Epithelial cell of proximal tubule (primary cell): Measurements from ENCODE around the gene MLLT6. TPM values are rescaled to one million over a fixed set of nuclear protein-coding genes. Genes with fewer than 3 reads are reported as not detected.

Experiments used
- DNase-seq: peaks from one replicate; pipeline ENCODE4 v3.0.0-alpha.2; 2011; ENCODE audit warnings: low read depth
- H3K4me3 ChIP-seq: 2 replicates; pipeline ENCODE4 v1.5.1; 2011; ENCODE audit warnings: low read depth, mild to moderate bottlenecking, low read length
- CTCF ChIP-seq: conservative IDR thresholded peaks from 2 replicates; pipeline ENCODE4 v1.5.1; 2012; ENCODE audit warnings: low read depth, mild to moderate bottlenecking, low read length
- total RNA-seq: library from RNA; depleted of rRNA; stranded (reverse); fragments of >200 nt; gene quantifications from 2 replicates; pipeline ENCODE4 v1.2.3, GENCODE V29; 2015

The MLLT6 gene
- total RNA-seq, 1 donor from 2014 or later, result 34.2 TPM

DNA sequence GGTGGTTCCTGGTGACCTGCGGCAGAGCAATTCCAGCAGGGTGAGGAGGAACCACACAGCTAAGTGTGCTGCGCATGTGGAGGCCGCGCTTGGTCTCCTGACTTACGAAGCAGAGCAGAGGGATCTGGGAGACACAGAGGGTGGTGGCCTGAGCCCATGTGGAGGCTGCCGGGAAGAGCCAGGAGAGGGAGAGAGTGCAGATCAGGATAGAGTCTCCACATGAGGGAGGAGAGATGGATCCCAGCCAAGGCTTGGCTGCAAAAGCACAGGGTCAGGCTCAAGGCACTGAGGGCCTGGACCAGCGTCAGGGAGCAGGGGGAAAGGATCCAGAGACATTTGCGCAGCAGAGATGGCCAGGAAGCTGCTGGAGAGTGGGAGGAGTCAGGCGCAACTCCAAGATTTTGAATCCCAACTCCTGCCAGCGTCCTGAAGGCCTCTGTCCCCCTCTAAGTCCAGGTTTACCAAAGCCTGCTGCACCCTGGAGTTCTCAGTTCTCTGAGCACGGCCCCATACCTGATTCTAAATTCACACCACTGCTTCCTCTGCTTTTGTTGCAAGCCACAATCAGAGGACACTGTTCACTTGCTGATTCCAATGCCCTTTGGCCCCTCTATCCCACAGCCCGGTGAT lies 11.3 kb upstream of the MLLT6 start:
- no peak for DNase-seq
- no peak overlapping the region for H3K4me3 ChIP-seq
- TF ChIP-seq CTCF, result no peak

- no peak for TF ChIP-seq CTCF
- DNase-seq, result no peak
- no peak overlapping the region for H3K4me3 ChIP-seq
Observed at GRCh38 chr17:38697061-38697820, 7.8 kb upstream of the MLLT6 start.

DNA sequence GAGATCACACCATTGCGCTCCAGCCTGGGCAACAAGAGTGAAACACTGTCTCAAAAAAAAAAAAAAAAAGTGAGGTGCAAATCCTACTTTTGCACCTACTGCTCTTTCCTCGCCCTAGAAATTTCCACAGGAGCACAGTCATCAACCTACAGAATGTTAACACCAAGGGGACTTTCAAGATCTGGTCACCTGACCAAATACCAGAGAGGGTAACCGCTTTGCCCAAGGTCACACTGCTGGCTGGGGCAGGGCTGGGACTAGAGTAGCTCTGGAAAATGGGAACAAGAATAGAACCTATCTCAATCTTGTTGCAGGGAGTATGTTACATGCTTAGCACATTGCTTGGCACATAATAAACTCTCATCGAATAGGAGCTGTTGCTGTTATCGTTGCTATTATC lies 6.3 kb upstream of the MLLT6 start:
- no peak overlapping the region for H3K4me3 ChIP-seq
- TF ChIP-seq CTCF, result no peak
- DNase-seq, result no peak

- DNase-seq, result no peak
- peak overlapping the region; percentile 95 for H3K4me3 ChIP-seq
- no peak for TF ChIP-seq CTCF
Observed at GRCh38 chr17:38701504-38702165, 3.4 kb upstream of the MLLT6 start.

DNA sequence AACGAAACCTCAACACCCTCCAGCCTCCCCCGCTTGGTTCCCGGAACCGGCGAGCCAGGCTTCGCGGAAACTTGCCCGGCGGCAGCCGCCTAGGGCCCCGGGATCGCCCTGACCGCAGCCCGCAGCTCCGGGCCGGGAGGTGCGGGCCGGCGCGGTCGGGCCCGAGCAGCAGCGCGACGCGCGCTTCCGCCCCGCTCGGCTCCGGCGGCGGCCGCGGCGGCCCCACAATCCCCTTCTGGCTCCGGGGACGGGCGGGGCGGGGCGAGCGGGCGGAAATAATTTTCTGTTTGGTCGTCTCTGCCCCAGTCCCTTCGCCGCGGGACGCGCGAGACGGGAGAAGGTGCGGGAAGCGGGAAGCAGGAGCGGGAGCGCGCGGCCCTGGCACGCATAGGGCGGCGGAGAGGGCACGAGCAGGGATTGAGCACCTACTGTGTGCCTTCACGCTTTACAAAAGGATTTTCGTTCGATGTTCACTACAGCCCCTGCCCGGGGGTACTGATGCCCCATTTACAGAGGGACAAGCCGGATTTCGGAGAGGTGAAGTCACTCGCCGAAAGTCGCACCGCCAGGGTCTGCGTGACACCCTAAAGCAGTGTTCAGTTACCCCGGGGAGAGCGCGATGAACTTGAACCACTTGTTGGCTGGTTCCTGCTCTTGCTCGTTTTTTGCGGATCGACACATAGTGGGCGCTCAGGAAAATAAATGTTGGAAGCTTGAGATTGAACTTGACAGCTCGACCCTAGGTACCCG lies 2.7 kb upstream of the MLLT6 start:
- DNase-seq, result no peak
- H3K4me3 ChIP-seq, result peak overlapping the region; percentile 95
- no peak for TF ChIP-seq CTCF

GRCh38 chr17:38702916-38703741 lies 1.9 kb upstream of the MLLT6 start:
- no peak for TF ChIP-seq CTCF
- H3K4me3 ChIP-seq, result peak overlapping the region; percentile 95
- no peak for DNase-seq
